ENCODE results near the gene PAMR1. TPM values are rescaled to one million over a fixed set of nuclear protein-coding genes. Genes with fewer than 3 reads are reported as not detected.

The PAMR1 gene
- total and polyA plus RNA-seq, 7 experiments from 2014 or later, result not detected

DNA sequence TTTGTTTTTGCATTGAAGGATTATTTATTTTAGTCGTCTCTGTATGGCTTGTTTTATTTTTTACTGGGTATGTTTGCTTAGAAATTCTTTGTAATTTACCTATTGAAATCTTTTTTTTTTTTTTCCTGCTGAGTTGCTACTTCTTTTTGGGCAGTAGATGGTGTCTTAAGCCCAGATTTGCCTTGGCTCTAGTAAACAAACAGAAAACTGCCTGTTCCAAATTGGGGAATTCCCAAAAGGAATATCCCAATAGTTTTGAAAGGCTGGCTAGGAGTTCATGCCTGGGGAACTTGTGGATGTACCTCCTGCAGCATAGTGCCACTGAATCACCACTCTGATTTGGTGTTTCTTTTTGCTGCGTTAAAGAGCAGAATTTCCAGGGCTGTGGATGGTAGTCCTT lies 17.7 kb downstream of the PAMR1 start:
- no peaks in the 10 kb centered on the region for H3K4me1 ChIP-seq (ENCODE audit: control insufficient read depth in 2 of 2, insufficient read depth in 2 of 2, low read length in 2 of 2)
- ChIA-PET CTCF (no interaction called here), POLR2A (no interaction called here)
- H3K9me3 ChIP-seq (ENCODE audit: control insufficient read depth in 2 of 3, low read length in 3 of 3), result no peaks in the 10 kb centered on the region
- H3K4me3 ChIP-seq (ENCODE audit: low read length), result no peak overlapping the region
- peaks cover 15 to 58% (median 27%) of the 10 kb centered on the region in 5 donors for H3K27me3 Mint-ChIP-seq
- H3K36me3 ChIP-seq (ENCODE audit: control insufficient read depth in 2 of 3, insufficient read depth in 3 of 3, low read length in 3 of 3), result no peaks in the 10 kb centered on the region
- H3K9me3 Mint-ChIP-seq, result peaks cover 0 to 42% (median 22%) of the 10 kb centered on the region in 11 donors
- H3K27ac Mint-ChIP-seq, result no peak overlapping the region
- ATAC-seq, result no peak
- intact Hi-C loops (cut with micrococcal nuclease), result no loop called here
- no peak overlapping the region for H3K4me3 Mint-ChIP-seq
- no peaks in the 10 kb centered on the region for H3K4me1 Mint-ChIP-seq
- no peaks in the 10 kb centered on the region for H3K27me3 ChIP-seq (ENCODE audit: control insufficient read depth in 2 of 2, insufficient read depth in 2 of 2, low read length in 2 of 2)
- H3K36me3 Mint-ChIP-seq, result peaks cover 0 to 5% (median 0%) of the 10 kb centered on the region in 5 donors
- DNase-seq, result no peak
- no peak overlapping the region for H3K27ac ChIP-seq (ENCODE audit: low read depth, low read length)

- H3K4me3 Mint-ChIP-seq, result no peak overlapping the region
- H3K4me1 ChIP-seq (ENCODE audit: control insufficient read depth in 2 of 2, insufficient read depth in 2 of 2, low read length in 2 of 2), result no peaks in the 10 kb centered on the region
- H3K27me3 Mint-ChIP-seq, result peaks cover 0 to 13% (median 9%) of the 10 kb centered on the region in 5 donors
- ChIA-PET CTCF (no interaction called here), POLR2A (no interaction called here)
- no peaks in the 10 kb centered on the region for H3K9me3 ChIP-seq (ENCODE audit: control insufficient read depth in 2 of 3, low read length in 3 of 3)
- H3K4me1 Mint-ChIP-seq, result no peaks in the 10 kb centered on the region
- no peak overlapping the region for H3K27ac ChIP-seq (ENCODE audit: low read depth, low read length)
- H3K27me3 ChIP-seq (ENCODE audit: control insufficient read depth in 2 of 2, insufficient read depth in 2 of 2, low read length in 2 of 2), result no peaks in the 10 kb centered on the region
- no peak overlapping the region for H3K27ac Mint-ChIP-seq
- intact Hi-C loops (cut with micrococcal nuclease), result no loop called here
- ATAC-seq, result no peak
- no peak for DNase-seq
- H3K36me3 Mint-ChIP-seq, result no peaks in the 10 kb centered on the region
- no peaks in the 10 kb centered on the region for H3K36me3 ChIP-seq (ENCODE audit: control insufficient read depth in 2 of 3, insufficient read depth in 3 of 3, low read length in 3 of 3)
- peaks cover 0 to 26% (median 10%) of the 10 kb centered on the region in 11 donors for H3K9me3 Mint-ChIP-seq
- H3K4me3 ChIP-seq (ENCODE audit: low read length), result no peak overlapping the region
These were observed 23.6 kb downstream of the PAMR1 start for GRCh38 chr11:35501776-35502175.

DNA sequence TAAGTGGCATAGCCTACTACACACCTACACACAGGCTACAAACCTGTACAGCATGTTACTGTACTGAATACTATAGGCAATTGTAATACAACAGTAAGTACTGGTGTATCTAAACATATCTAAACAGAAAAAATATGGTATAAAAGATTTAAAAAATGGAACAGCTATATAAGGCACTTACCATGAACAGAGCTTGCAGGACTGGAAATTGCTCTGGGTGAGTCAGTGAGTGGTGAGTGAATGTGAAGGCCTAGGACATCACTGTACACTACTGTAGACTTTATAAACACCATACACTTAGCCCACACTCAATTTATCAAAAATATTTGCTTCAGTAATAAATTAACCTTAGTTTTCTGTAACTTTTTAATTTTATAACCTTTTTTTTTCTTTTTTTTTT lies 24.7 kb downstream of the PAMR1 start:
- no peaks in the 10 kb centered on the region for H3K9me3 ChIP-seq (ENCODE audit: control insufficient read depth in 2 of 3, low read length in 3 of 3)
- ChIA-PET CTCF (no interaction called here), POLR2A (no interaction called here)
- no peaks in the 10 kb centered on the region for H3K36me3 ChIP-seq (ENCODE audit: control insufficient read depth in 2 of 3, insufficient read depth in 3 of 3, low read length in 3 of 3)
- intact Hi-C loops (cut with micrococcal nuclease), result no loop called here
- H3K27me3 ChIP-seq (ENCODE audit: control insufficient read depth in 2 of 2, insufficient read depth in 2 of 2, low read length in 2 of 2), result no peaks in the 10 kb centered on the region
- H3K27me3 Mint-ChIP-seq, result peaks cover 0 to 14% (median 5%) of the 10 kb centered on the region in 5 donors
- H3K4me3 Mint-ChIP-seq, result no peak overlapping the region
- H3K36me3 Mint-ChIP-seq, result no peaks in the 10 kb centered on the region
- no peaks in the 10 kb centered on the region for H3K4me1 ChIP-seq (ENCODE audit: control insufficient read depth in 2 of 2, insufficient read depth in 2 of 2, low read length in 2 of 2)
- H3K27ac ChIP-seq (ENCODE audit: low read depth, low read length), result no peak overlapping the region
- H3K9me3 Mint-ChIP-seq, result peaks cover 0 to 16% (median 4%) of the 10 kb centered on the region in 11 donors
- no peak overlapping the region for H3K4me3 ChIP-seq (ENCODE audit: low read length)
- DNase-seq (no peak), ATAC-seq (no peak)
- no peak overlapping the region for H3K27ac Mint-ChIP-seq
- no peaks in the 10 kb centered on the region for H3K4me1 Mint-ChIP-seq

- DNase-seq (no peak), ATAC-seq (no peak)
- Mint-ChIP-seq H3K27me3 (peaks cover 6 to 12% (median 9%) of the 10 kb centered on the region in 5 donors), H3K36me3 (no peaks in the 10 kb centered on the region), H3K4me1 (no peaks in the 10 kb centered on the region), H3K9me3 (no peaks in the 10 kb centered on the region), H3K27ac (no peak overlapping the region), H3K4me3 (no peak overlapping the region)
- Histone ChIP-seq H3K27me3 (ENCODE audit: control insufficient read depth in 2 of 2, insufficient read depth in 2 of 2, low read length in 2 of 2) (no peaks in the 10 kb centered on the region), H3K4me1 (ENCODE audit: control insufficient read depth in 2 of 2, insufficient read depth in 2 of 2, low read length in 2 of 2) (no peaks in the 10 kb centered on the region), H3K9me3 (ENCODE audit: control insufficient read depth in 2 of 3, low read length in 3 of 3) (no peaks in the 10 kb centered on the region), H3K36me3 (ENCODE audit: control insufficient read depth in 2 of 3, insufficient read depth in 3 of 3, low read length in 3 of 3) (no peaks in the 10 kb centered on the region), H3K27ac (ENCODE audit: low read depth, low read length) (no peak overlapping the region), H3K4me3 (ENCODE audit: low read length) (no peak overlapping the region)
- intact Hi-C loops (cut with micrococcal nuclease), result no loop called here
- ChIA-PET CTCF (interaction anchor here (2.4 kb wide), 1 partner anchor 11 kb away, joined by 8 read pairs; no protein-coding TSS in a partner anchor), POLR2A (no interaction called here)
These were observed 29.0 kb downstream of the PAMR1 start for GRCh38 chr11:35496416-35496815.

DNA sequence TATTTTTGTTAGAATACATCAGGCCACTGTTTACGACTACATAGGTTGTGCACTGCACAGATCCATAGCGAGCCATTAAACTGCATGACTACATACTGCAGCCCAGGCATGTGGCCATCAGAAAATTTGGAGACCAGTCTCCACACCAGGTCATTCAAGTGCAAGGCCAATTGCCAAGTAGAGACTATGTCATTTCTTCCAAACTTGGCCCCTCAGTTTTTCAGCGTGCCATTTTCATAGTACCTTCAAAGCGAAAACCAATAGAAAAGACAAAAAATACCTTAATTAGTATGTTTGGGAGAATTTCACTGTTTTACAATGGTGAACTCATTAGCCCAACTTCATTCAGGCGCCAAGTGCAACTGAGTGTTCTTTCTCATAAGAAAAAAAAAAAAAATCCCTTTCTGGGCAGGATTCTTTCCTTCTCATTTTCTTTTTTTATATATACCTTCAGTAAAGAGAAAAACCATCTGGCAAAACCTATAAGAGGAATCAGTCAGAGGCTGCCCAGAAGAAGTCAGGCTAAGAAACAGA lies 30.4 kb downstream of the PAMR1 start:
- no peak overlapping the region for H3K4me3 ChIP-seq (ENCODE audit: low read length)
- no peak for DNase-seq
- no peaks in the 10 kb centered on the region for H3K27me3 ChIP-seq (ENCODE audit: control insufficient read depth in 2 of 2, insufficient read depth in 2 of 2, low read length in 2 of 2)
- Mint-ChIP-seq H3K9me3 (no peaks in the 10 kb centered on the region), H3K4me1 (no peaks in the 10 kb centered on the region), H3K36me3 (no peaks in the 10 kb centered on the region), H3K27ac (no peak overlapping the region), H3K27me3 (peaks cover 8 to 12% (median 11%) of the 10 kb centered on the region in 5 donors), H3K4me3 (no peak overlapping the region)
- no peak for ATAC-seq
- POLR2A ChIA-PET, result no interaction called here
- no peak overlapping the region for H3K27ac ChIP-seq (ENCODE audit: low read depth, low read length)
- CTCF ChIA-PET, result no interaction called here
- no peaks in the 10 kb centered on the region for H3K4me1 ChIP-seq (ENCODE audit: control insufficient read depth in 2 of 2, insufficient read depth in 2 of 2, low read length in 2 of 2)
- no peaks in the 10 kb centered on the region for H3K36me3 ChIP-seq (ENCODE audit: control insufficient read depth in 2 of 3, insufficient read depth in 3 of 3, low read length in 3 of 3)
- intact Hi-C loops (cut with micrococcal nuclease), result no loop called here
- no peaks in the 10 kb centered on the region for H3K9me3 ChIP-seq (ENCODE audit: control insufficient read depth in 2 of 3, low read length in 3 of 3)

GRCh38 chr11:35491231-35491871 lies 34.1 kb downstream of the PAMR1 start:
- H3K4me1 Mint-ChIP-seq, result peaks cover 0 to 2% (median 0%) of the 10 kb centered on the region in 7 donors
- no peak overlapping the region for H3K4me3 Mint-ChIP-seq
- ChIA-PET CTCF (no interaction called here), POLR2A (no interaction called here)
- no peaks in the 10 kb centered on the region for H3K36me3 Mint-ChIP-seq
- no peak for DNase-seq
- ATAC-seq, result no peak
- no peaks in the 10 kb centered on the region for H3K9me3 Mint-ChIP-seq
- H3K4me1 ChIP-seq (ENCODE audit: control insufficient read depth in 2 of 2, insufficient read depth in 2 of 2, low read length in 2 of 2), result no peaks in the 10 kb centered on the region
- H3K27ac Mint-ChIP-seq, result no peak overlapping the region
- H3K4me3 ChIP-seq (ENCODE audit: low read length), result no peak overlapping the region
- no peaks in the 10 kb centered on the region for H3K9me3 ChIP-seq (ENCODE audit: control insufficient read depth in 2 of 3, low read length in 3 of 3)
- intact Hi-C loops (cut with micrococcal nuclease), result no loop called here
- H3K27ac ChIP-seq (ENCODE audit: low read depth, low read length), result no peak overlapping the region
- H3K27me3 ChIP-seq (ENCODE audit: control insufficient read depth in 2 of 2, insufficient read depth in 2 of 2, low read length in 2 of 2), result no peaks in the 10 kb centered on the region
- H3K27me3 Mint-ChIP-seq, result peaks cover 13 to 30% (median 20%) of the 10 kb centered on the region in 5 donors
- H3K36me3 ChIP-seq (ENCODE audit: control insufficient read depth in 2 of 3, insufficient read depth in 3 of 3, low read length in 3 of 3), result no peaks in the 10 kb centered on the region

DNA sequence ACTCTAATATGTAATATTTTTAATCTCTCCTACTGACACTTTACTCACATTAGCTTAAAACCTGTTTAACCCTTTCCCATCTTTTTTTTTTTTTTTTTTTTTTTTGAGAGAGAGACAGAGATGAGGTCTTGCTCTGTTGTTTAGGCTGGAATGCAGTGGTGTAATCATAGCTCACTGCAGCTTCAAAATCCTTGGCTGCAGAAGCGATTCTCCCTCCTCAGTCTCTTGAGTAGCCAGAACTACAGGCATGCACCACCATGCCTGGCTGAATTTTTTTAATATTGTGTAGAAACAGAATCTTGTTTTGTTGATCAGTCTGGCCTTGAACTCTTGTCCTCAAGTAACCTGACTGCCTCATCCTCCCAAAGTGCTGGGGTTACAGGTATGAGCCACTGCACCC lies 37.3 kb downstream of the PAMR1 start:
- CTCF ChIA-PET, result interaction anchor here (0.6 to 2.4 kb wide), 3 partner anchors 325 to 564 kb away, joined by 3 to 8 read pairs (median 3); no protein-coding TSS in a partner anchor
- peaks cover 0 to 13% (median 5%) of the 10 kb centered on the region in 11 donors for H3K9me3 Mint-ChIP-seq
- H3K4me3 ChIP-seq (ENCODE audit: low read length), result no peak overlapping the region
- H3K27ac ChIP-seq (ENCODE audit: low read depth, low read length), result no peak overlapping the region
- H3K4me1 ChIP-seq (ENCODE audit: control insufficient read depth in 2 of 2, insufficient read depth in 2 of 2, low read length in 2 of 2), result no peaks in the 10 kb centered on the region
- no peak for DNase-seq
- peaks cover 16 to 43% (median 38%) of the 10 kb centered on the region in 5 donors for H3K27me3 Mint-ChIP-seq
- peaks cover 0 to 2% (median 0%) of the 10 kb centered on the region in 3 experiments for H3K9me3 ChIP-seq (ENCODE audit: control insufficient read depth in 2 of 3, low read length in 3 of 3)
- intact Hi-C loops (cut with micrococcal nuclease), result loop anchor here (5.0 to 10.0 kb wide), 5 partner anchors 96 to 973 kb away; partner anchors contain the start of gene ELF5 (in 1 of the 2)
- H3K36me3 Mint-ChIP-seq, result peaks cover 0 to 5% (median 0%) of the 10 kb centered on the region in 5 donors
- H3K27me3 ChIP-seq (ENCODE audit: control insufficient read depth in 2 of 2, insufficient read depth in 2 of 2, low read length in 2 of 2), result no peaks in the 10 kb centered on the region
- H3K27ac Mint-ChIP-seq, result no peak overlapping the region
- H3K36me3 ChIP-seq (ENCODE audit: control insufficient read depth in 2 of 3, insufficient read depth in 3 of 3, low read length in 3 of 3), result no peaks in the 10 kb centered on the region
- no peak for ATAC-seq
- POLR2A ChIA-PET, result no interaction called here
- H3K4me1 Mint-ChIP-seq, result peaks cover 0 to 3% (median 0%) of the 10 kb centered on the region in 7 donors
- H3K4me3 Mint-ChIP-seq, result no peak overlapping the region

Measured in naive thymus-derived CD4-positive, alpha-beta T cell (primary cell).